ENCODE data around the gene MAP3K10.
A peak's percentile ranks its signal among the peaks of the same experiment; 100 is the strongest.
"Not testable (repeated sequence)": the region's sequence is repeated elsewhere in the genome, so short reads cannot be mapped to it uniquely, and the experiment has no call there.

The MAP3K10 gene

GRCh38 chr19:40190891-40191835 is at the start of gene MAP3K10:
MAP3K10 (plus strand) TSS chr19:40191426; CDS start chr19:40192032, 606 bp downstream.
- peak; percentile 11 for DNase-seq (ENCODE audit: low read depth)
- peak within 1 kb of the TSS; percentile 81 for H3K4me3 ChIP-seq (ENCODE audit: control insufficient read depth, low read depth, low read length)
- TF ChIP-seq CTCF (IDR thresholded peaks at IDR 0.05; ENCODE audit: control insufficient read depth, insufficient read depth, low read depth, low read length, missing control alignments), result no peak

- TF ChIP-seq CTCF (IDR thresholded peaks at IDR 0.05; ENCODE audit: control insufficient read depth, insufficient read depth, low read depth, low read length, missing control alignments), result no peak
- H3K4me3 ChIP-seq (ENCODE audit: control insufficient read depth, low read depth, low read length), result no peak overlapping the region
- no peak for DNase-seq (ENCODE audit: low read depth)
These were observed 49.7 kb upstream of the MAP3K10 start for GRCh38 chr19:40141551-40141950.

GRCh38 chr19:40143612-40144011 is 47.6 kb upstream of the MAP3K10 start:
- TF ChIP-seq CTCF (IDR thresholded peaks at IDR 0.05; ENCODE audit: control insufficient read depth, insufficient read depth, low read depth, low read length, missing control alignments), result no peak
- H3K4me3 ChIP-seq (ENCODE audit: control insufficient read depth, low read depth, low read length), result no peak overlapping the region
- DNase-seq (ENCODE audit: low read depth), result no peak

- DNase-seq (ENCODE audit: low read depth), result no peak
- no peak for TF ChIP-seq CTCF (IDR thresholded peaks at IDR 0.05; ENCODE audit: control insufficient read depth, insufficient read depth, low read depth, low read length, missing control alignments)
- H3K4me3 ChIP-seq (ENCODE audit: control insufficient read depth, low read depth, low read length), result no peak overlapping the region
These were observed 47.1 kb upstream of the MAP3K10 start for GRCh38 chr19:40144151-40144550.

- no peak for TF ChIP-seq CTCF (IDR thresholded peaks at IDR 0.05; ENCODE audit: control insufficient read depth, insufficient read depth, low read depth, low read length, missing control alignments)
- DNase-seq (ENCODE audit: low read depth), result no peak
- no peak overlapping the region for H3K4me3 ChIP-seq (ENCODE audit: control insufficient read depth, low read depth, low read length)
These were observed 46.1 kb upstream of the MAP3K10 start for GRCh38 chr19:40144947-40145748.

- H3K4me3 ChIP-seq (ENCODE audit: control insufficient read depth, low read depth, low read length); DNase-seq (ENCODE audit: low read depth): not testable (repeated sequence)
These were observed 45.5 kb upstream of the MAP3K10 start for GRCh38 chr19:40145749-40146029.

- no peak overlapping the region for H3K4me3 ChIP-seq (ENCODE audit: control insufficient read depth, low read depth, low read length)
- TF ChIP-seq CTCF (IDR thresholded peaks at IDR 0.05; ENCODE audit: control insufficient read depth, insufficient read depth, low read depth, low read length, missing control alignments), result no peak
- no peak for DNase-seq (ENCODE audit: low read depth)
These were observed 43.9 kb upstream of the MAP3K10 start for GRCh38 chr19:40147338-40147692.
